ENCODE data around the gene ICE2. TPM values are rescaled to one million over a fixed set of nuclear protein-coding genes. Genes with fewer than 3 reads are reported as not detected.
A peak's percentile ranks its signal among the peaks of the same experiment; 100 is the strongest.

Gene ICE2
- total RNA-seq (2014; rRNA removed; shearing (Covaris generic)) = 49.0 and 49.2 TPM in 2 replicates
- 48.3 and 48.9 TPM in 2 replicates for polyA plus RNA-seq (2014; cell fraction: nucleus; rRNA removed)

GRCh38 chr15:60478566-60479360 lies at the start of gene ICE2:
TSS of gene ICE2 (minus strand) at chr15:60479142. CDS start at chr15:60477977, 1,165 bp downstream.
- DNase-seq (ENCODE audit: extremely low read depth, low read depth) = peak; percentile 90

- DNase-seq (ENCODE audit: extremely low read depth, low read depth) = no peak
Measured at GRCh38 chr15:60528530-60528929, 49.6 kb upstream of the ICE2 start.

- DNase-seq (ENCODE audit: extremely low read depth, low read depth) = no peak
Measured at GRCh38 chr15:60527456-60527855, 48.5 kb upstream of the ICE2 start.

DNA sequence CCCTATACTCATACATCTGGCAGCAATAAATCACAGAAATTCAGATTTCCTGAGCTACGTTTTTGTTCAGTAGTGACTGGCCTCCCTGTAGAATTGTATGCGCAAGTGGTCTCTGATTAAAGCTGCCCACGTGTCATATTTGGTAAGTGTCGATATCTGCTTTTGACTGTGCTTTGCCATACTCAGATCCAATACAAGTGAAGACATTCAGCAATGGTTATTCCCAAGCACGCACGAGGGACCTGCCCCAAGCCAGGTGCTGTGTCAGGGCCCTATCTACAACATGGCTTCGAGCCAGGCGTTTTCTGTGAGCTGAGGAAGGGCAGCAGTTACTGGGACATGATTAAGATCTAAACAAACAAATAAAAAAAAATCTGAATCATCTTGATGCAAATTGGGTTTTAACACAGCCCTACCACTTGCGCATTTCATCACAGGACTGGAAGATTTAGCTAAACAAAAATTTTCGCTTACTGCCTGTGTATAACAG lies 47.2 kb upstream of the ICE2 start:
- peak; percentile 99 for DNase-seq (ENCODE audit: extremely low read depth, low read depth)

DNA sequence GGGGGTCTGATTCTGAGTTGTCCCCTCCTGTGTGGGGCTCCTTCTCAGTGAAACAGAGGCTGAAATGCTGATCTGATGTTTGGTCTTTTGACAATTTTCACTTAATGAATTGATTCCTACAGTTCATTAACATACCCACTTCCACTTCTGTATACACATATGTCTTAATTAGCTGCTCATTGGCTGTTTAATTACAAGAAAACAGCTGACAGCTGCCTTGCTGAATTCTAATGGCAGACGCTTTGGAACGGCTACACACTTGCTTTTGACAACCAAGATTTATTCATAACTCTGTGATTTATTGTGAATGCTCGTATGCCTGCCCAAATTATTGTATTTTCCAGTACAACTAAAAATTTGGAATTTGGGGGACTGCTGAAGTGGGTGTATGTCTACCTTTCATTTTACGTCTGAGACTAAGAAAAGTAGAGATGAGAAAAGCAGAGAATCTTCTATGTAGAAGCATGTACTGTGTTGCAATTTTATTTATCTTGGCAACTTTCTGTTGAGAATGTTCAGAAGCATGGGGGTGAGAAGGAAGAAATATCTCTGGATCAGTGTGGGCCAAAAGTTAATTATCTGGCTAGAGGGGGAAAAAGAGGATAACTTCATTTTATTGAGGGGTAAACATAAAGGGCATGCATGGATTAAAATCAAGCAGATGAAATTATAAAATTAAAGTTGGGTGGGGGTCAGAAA lies 46.5 kb upstream of the ICE2 start:
- peak; percentile 77 for DNase-seq (ENCODE audit: extremely low read depth, low read depth)

GRCh38 chr15:60523056-60523455 lies 44.1 kb upstream of the ICE2 start:
- no peak for DNase-seq (ENCODE audit: extremely low read depth, low read depth)

GRCh38 chr15:60520825-60521368 lies 42.0 kb upstream of the ICE2 start:
- peak; percentile 69 for DNase-seq (ENCODE audit: extremely low read depth, low read depth)

DNA sequence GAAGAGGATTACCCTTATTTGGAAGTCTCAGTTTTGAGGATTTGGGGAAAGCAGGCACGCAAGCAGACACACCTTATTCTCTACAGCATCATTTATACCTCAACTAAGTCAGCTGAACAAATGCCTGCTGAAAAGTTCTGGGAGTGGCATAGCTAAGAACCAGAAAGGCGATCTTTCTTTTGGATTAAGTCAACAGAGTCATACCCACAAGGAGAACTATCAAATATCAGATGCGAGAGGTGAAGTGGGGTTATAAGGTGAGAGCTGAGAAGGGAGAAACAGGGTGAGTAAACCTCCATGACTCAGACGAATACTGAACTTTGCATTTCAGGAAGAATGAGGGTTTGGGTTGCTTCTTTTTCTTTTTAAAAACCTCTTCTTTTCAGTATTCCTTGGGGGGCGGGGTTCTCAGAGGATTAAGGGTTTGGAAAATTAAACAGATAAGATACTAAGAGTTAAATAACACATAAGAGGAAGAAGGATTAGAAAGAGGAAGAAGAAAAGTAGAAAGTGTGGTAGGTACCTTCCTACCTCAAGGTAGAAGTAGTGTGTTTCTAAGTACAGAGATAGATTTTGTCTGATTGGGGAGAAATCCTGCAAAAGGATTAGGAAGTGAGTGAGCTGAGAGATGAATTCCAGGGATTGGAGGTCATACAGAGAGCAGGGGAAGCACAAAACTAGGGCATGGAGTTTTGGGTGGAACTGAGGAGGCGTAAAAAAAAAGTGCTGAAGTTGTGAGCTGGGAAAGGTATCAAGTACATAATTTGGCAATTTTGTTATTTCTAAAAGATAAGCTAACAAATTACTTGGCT lies 41.3 kb upstream of the ICE2 start:
- DNase-seq (ENCODE audit: extremely low read depth, low read depth) = no peak

DNA sequence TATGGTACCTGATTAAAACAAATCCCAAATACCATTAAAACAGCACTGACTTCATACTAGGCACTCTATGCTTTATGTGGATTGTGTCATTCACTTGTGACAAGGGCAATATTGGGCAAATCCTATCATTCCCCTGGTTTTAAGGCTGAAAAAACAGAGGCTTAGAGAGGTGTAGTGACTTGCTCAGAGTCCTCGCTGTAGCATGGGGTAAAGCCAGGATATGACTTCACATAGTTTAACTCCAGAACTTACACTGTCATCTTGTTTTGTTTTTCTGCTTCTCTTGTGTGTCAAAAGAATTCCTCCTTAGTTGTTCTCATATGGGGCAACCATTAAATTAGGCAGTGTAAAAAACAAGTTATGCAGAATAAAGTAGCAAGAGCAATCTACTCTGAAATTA lies 40.3 kb upstream of the ICE2 start:
- DNase-seq (ENCODE audit: extremely low read depth, low read depth) = no peak

DNA sequence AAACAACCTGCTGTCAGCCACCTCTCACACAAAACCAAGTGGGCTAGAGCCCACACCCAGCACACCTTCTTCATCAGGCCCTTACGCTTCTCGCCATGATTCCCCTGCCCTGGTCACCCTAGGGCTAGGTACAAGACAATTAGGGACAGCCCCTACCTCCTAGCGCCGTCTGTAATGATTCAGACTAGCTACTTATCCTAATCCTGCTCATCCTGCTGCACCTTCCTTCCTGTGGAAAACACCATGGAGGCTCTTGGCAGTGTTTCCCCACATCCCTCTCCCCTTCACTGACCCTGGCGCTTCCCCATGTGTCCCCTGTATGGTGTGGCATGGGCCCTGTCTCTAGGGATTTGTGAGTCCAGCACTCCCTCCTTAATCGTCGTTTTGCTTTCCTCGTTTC lies 39.6 kb upstream of the ICE2 start:
- no peak for DNase-seq (ENCODE audit: extremely low read depth, low read depth)

GRCh38 chr15:60514261-60514881 lies 35.4 kb upstream of the ICE2 start:
- DNase-seq (ENCODE audit: extremely low read depth, low read depth) = no peak

GRCh38 chr15:60513676-60514075 lies 34.7 kb upstream of the ICE2 start:
- no peak for DNase-seq (ENCODE audit: extremely low read depth, low read depth)

DNA sequence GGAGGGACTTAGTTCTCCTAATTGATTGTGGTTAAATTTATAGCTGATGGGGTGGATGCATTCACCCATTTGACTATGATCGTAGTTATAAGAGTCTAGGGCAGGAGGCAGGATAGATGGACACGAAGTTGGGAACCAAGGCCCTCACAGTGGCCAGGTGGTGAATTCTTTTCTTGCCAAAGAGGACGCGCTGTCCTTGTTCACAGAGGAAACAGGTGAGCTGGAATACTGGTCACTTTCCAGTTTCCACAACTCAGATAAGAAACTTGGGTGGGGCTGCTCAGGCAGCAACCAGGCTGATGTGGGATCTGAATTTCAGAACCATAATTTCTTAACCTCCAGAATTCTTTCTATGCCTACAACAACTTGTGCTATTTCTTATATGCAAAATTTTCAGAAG lies 34.0 kb upstream of the ICE2 start:
- no peak for DNase-seq (ENCODE audit: extremely low read depth, low read depth)

GRCh38 chr15:60511351-60512031 lies 32.5 kb upstream of the ICE2 start:
- DNase-seq (ENCODE audit: extremely low read depth, low read depth) = no peak

DNA sequence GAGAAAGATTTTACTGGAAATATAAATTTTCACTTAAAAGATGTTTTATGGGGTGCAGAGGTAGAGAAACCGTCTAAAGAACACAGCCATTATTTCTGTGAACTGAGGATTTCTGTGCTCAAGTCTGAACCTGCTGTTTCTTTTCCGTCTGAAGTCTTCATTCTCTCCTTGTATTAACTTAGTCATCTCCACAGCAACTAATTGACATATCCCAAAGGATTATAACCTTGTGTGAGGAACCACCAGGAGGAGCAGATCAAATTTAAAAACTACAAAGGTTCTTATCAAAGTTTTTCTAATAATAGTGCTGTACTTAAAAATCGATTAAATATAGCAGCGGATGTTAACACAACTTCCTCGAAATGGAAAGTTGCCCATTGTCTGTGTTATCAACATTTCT lies 31.1 kb upstream of the ICE2 start:
- no peak for DNase-seq (ENCODE audit: extremely low read depth, low read depth)

- DNase-seq (ENCODE audit: extremely low read depth, low read depth) = no peak
Measured at GRCh38 chr15:60509470-60509869, 30.5 kb upstream of the ICE2 start.

GRCh38 chr15:60508442-60508841 lies 29.5 kb upstream of the ICE2 start:
- no peak for DNase-seq (ENCODE audit: extremely low read depth, low read depth)

GRCh38 chr15:60507596-60508424 lies 28.9 kb upstream of the ICE2 start:
- DNase-seq (ENCODE audit: extremely low read depth, low read depth) = peak; percentile 71

DNA sequence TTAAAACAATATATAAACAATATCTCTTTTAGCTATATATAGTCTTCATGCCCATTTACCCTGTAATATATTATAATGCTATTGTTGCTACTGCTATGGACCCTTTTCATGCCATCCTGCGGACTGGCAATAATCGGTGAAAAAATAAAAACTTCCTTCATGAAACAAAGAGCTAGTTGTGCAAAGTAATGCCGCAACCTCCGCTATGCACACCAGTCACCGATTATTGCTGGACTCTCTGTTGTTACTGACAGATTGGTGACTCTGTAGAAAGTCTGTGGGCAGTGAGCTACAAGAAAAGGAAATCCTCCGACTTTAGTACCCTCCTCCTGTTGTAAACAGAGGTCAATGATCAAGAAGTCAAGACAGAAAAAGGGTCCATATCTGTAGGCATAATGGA lies 17.9 kb upstream of the ICE2 start:
- DNase-seq (ENCODE audit: extremely low read depth, low read depth) = no peak

All from NCI-H460 (cell line).